Mesendoderm (in vitro differentiated cells): ENCODE results near the gene PARD3.

Experiments used
- DNase-seq: peaks from one replicate; pipeline ENCODE4 v3.0.0; 2013
- H2AK5ac ChIP-seq: 2 replicates; pipeline ENCODE4 v1.6.1; 2013; ENCODE audit warnings: low read length, inconsistent platforms
- H2BK120ac ChIP-seq: 2 replicates; pipeline ENCODE4 v1.6.1; 2013; ENCODE audit warnings: low read depth, mild to moderate bottlenecking, low read length, moderate library complexity, mixed read lengths
- H2BK15ac ChIP-seq: replicated peaks from 2 replicates; pipeline ENCODE4 v1.6.1; 2013; ENCODE audit warnings: low read depth, mild to moderate bottlenecking, moderate library complexity
- H2BK5ac ChIP-seq: 2 replicates; pipeline ENCODE4 v1.6.1; 2013; ENCODE audit warnings: low read length, inconsistent platforms
- H3K18ac ChIP-seq: 2 replicates; pipeline ENCODE4 v1.6.1; 2013; ENCODE audit warnings: mild to moderate bottlenecking, low read length, mixed read lengths
- H3K23ac ChIP-seq: one replicate; pipeline ENCODE4 v1.6.1; 2013; ENCODE audit warnings: low read length
- H3K27ac ChIP-seq: 2 replicates; pipeline ENCODE4 v1.5.1; 2013; ENCODE audit warnings: low read depth, mild to moderate bottlenecking, inconsistent platforms, low read length, moderate library complexity
- H3K27me3 ChIP-seq: 2 replicates; pipeline ENCODE4 v1.6.1; 2013; ENCODE audit warnings: low read length, control low read depth, mild to moderate bottlenecking, inconsistent platforms; ENCODE audit not compliant: insufficient read depth, poor library complexity
- H3K36me3 ChIP-seq: 2 replicates; pipeline ENCODE4 v1.6.1; 2013; ENCODE audit warnings: low read length, inconsistent platforms; ENCODE audit not compliant: control insufficient read depth, insufficient read depth
- H3K4ac ChIP-seq: one replicate; pipeline ENCODE4 v1.6.1; 2013; ENCODE audit warnings: low read depth, mild to moderate bottlenecking, low read length, moderate library complexity
- H3K4me1 ChIP-seq: 2 replicates; pipeline ENCODE4 v1.6.1; 2013; ENCODE audit warnings: low read depth, low read length, inconsistent platforms; ENCODE audit not compliant: control insufficient read depth
- H3K4me2 ChIP-seq: 2 replicates; pipeline ENCODE4 v1.6.1; 2013; ENCODE audit warnings: low read length
- H3K4me3 ChIP-seq: 2 replicates; pipeline ENCODE4 v1.5.1; 2013; ENCODE audit warnings: mild to moderate bottlenecking, low read length
- H3K56ac ChIP-seq: one replicate; pipeline ENCODE4 v1.6.1; 2013; ENCODE audit warnings: low read length
- H3K79me1 ChIP-seq: 2 replicates; pipeline ENCODE4 v1.6.1; 2013; ENCODE audit warnings: low read length, inconsistent platforms
- H3K79me2 ChIP-seq: 2 replicates; pipeline ENCODE4 v1.6.1; 2013; ENCODE audit warnings: mild to moderate bottlenecking, low read length; ENCODE audit not compliant: control insufficient read depth, insufficient read depth
- H3K9ac ChIP-seq: 2 replicates; pipeline ENCODE4 v1.6.1; 2013; ENCODE audit warnings: low read length, inconsistent platforms
- H4K5ac ChIP-seq: one replicate; pipeline ENCODE4 v1.6.1; 2013; ENCODE audit warnings: low read length
- H4K8ac ChIP-seq: one replicate; pipeline ENCODE4 v1.6.1; 2013; ENCODE audit warnings: low read depth, mild to moderate bottlenecking, control low read depth, low read length, moderate library complexity
- WGBS: extraction: QIAGEN DNeasy Blood & Tissue Kit; methylation state at CpG from one replicate; pipeline ENCODE4 v1.1.7; 2013; ENCODE audit warnings: low lambda C conversion rate, missing lambda C conversion rate; ENCODE audit not compliant: insufficient coverage; ENCODE audit errors: extremely low coverage; 5-methylcytosine and 5-hydroxymethylcytosine counted together

PARD3 gene

DNA sequence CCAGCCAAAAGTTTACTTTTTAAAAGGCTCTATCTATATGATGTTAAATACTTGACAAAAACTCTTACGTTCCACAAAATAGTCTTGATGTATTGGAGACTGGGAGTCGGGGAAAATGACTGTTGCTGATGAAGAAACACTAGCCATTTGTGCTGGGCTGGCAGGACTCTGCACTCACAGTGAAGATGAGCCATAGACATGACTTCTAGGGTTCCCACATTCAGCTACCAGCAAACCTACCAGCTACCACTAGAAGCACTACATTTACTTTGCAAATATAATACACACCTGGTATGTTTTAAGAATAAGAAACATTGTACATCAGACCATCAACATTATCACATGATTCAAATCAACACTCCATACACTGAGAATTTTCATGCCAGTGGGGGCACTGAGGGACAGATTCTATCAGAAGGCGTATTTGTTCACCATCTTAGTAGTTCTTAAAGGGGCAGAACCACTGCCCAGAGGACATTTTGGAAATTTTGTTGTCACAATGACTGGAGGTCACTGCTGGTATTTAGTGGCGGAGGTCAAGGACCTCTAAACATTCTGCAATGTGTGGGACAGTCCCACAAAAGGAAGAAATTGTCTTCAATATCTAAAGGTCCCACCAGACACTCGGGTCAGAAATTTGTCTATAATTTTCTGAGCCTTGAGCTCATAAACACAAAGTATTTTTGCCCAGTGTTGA is 52.3 kb downstream of the PARD3 start:
- no peak overlapping the region for H4K5ac ChIP-seq
- H3K79me2 ChIP-seq: peaks cover 62% of the 10 kb centered on the region
- no peak overlapping the region for H2BK120ac ChIP-seq
- no peak overlapping the region for H2BK5ac ChIP-seq
- H3K9ac ChIP-seq: no peak overlapping the region
- no peaks in the 10 kb centered on the region for H3K36me3 ChIP-seq
- no peaks in the 10 kb centered on the region for H3K27me3 ChIP-seq
- no peak for DNase-seq
- H2BK15ac ChIP-seq: no peak overlapping the region
- H2AK5ac ChIP-seq: no peak overlapping the region
- no peak overlapping the region for H3K56ac ChIP-seq
- H3K23ac ChIP-seq: no peak overlapping the region
- WGBS: no CpG with 5 or more reads among the region's 5 CpGs
- H3K27ac ChIP-seq: no peak overlapping the region
- peak overlapping the region; percentile 13 for H4K8ac ChIP-seq
- H3K4ac ChIP-seq: no peak overlapping the region
- H3K4me2 ChIP-seq: no peak overlapping the region
- H3K4me1 ChIP-seq: peaks cover 26% of the 10 kb centered on the region
- H3K18ac ChIP-seq: no peak overlapping the region
- peaks cover 23% of the 10 kb centered on the region for H3K79me1 ChIP-seq
- no peak overlapping the region for H3K4me3 ChIP-seq

DNA sequence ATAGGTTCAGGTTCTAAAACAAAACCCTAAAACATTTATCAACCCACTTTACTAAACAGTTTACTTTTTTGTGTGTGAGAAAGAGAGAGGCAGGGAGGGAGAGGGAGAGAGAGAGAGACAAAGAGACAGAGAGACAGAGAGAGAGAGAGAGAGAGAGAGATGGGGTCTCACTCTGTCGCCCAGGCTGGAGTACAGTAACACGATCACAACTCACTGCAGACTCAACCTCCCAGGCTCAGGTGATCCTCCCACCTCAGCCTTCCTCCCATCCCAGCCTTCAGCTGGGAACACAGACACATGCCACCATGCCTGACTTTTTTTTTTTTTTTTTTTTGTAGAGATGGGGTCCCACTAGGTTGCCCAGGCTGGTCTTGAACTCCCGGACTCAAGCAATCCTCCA is 52.9 kb downstream of the PARD3 start:
- no peak overlapping the region for H3K23ac ChIP-seq
- H3K79me2 ChIP-seq: peaks cover 67% of the 10 kb centered on the region
- H2BK5ac ChIP-seq: no peak overlapping the region
- WGBS: no CpG with 5 or more reads among the region's 3 CpGs
- no peak overlapping the region for H3K4ac ChIP-seq
- no peak overlapping the region for H3K18ac ChIP-seq
- no peak overlapping the region for H4K5ac ChIP-seq
- H3K27me3 ChIP-seq: no peaks in the 10 kb centered on the region
- no peak overlapping the region for H2AK5ac ChIP-seq
- no peak overlapping the region for H3K56ac ChIP-seq
- DNase-seq: no peak
- H3K27ac ChIP-seq: no peak overlapping the region
- H2BK15ac ChIP-seq: no peak overlapping the region
- no peak overlapping the region for H3K4me2 ChIP-seq
- H3K79me1 ChIP-seq: peaks cover 24% of the 10 kb centered on the region
- no peak overlapping the region for H2BK120ac ChIP-seq
- no peaks in the 10 kb centered on the region for H3K36me3 ChIP-seq
- H3K9ac ChIP-seq: no peak overlapping the region
- H4K8ac ChIP-seq: no peak overlapping the region
- H3K4me3 ChIP-seq: no peak overlapping the region
- H3K4me1 ChIP-seq: peaks cover 24% of the 10 kb centered on the region

- no peak overlapping the region for H2AK5ac ChIP-seq
- no peak overlapping the region for H4K5ac ChIP-seq
- H3K18ac ChIP-seq: no peak overlapping the region
Measured at GRCh38 chr10:34761453-34761852, 53.6 kb downstream of the PARD3 start.

GRCh38 chr10:34760606-34761005 is 54.5 kb downstream of the PARD3 start:
- Histone ChIP-seq H3K27ac (no peak overlapping the region), H4K8ac (no peak overlapping the region), H3K79me2 (peaks cover 62% of the 10 kb centered on the region), H3K79me1 (peaks cover 26% of the 10 kb centered on the region), H3K4me2 (no peak overlapping the region), H2BK15ac (no peak overlapping the region), H3K9ac (no peak overlapping the region), H3K4me1 (peaks cover 11% of the 10 kb centered on the region), H3K36me3 (no peaks in the 10 kb centered on the region), H3K23ac (no peak overlapping the region), H2BK5ac (no peak overlapping the region), H4K5ac (no peak overlapping the region), H2BK120ac (no peak overlapping the region), H3K18ac (no peak overlapping the region), H3K27me3 (no peaks in the 10 kb centered on the region), H2AK5ac (no peak overlapping the region), H3K4me3 (no peak overlapping the region), H3K56ac (no peak overlapping the region), H3K4ac (no peak overlapping the region)
- WGBS: no CpG with 5 or more reads among the region's 1 CpG
- peak; percentile 63 for DNase-seq

More at GRCh38 chr10:34761453-34761852, 53.6 kb downstream of the PARD3 start:
- Histone ChIP-seq H2BK120ac (no peak overlapping the region), H3K4me2 (no peak overlapping the region), H3K79me2 (peaks cover 64% of the 10 kb centered on the region), H3K27me3 (no peaks in the 10 kb centered on the region), H2BK15ac (no peak overlapping the region), H3K4me1 (peaks cover 17% of the 10 kb centered on the region), H3K23ac (no peak overlapping the region), H3K4ac (no peak overlapping the region), H3K36me3 (no peaks in the 10 kb centered on the region), H2BK5ac (no peak overlapping the region), H3K56ac (no peak overlapping the region), H3K27ac (no peak overlapping the region), H3K4me3 (no peak overlapping the region), H3K79me1 (peaks cover 23% of the 10 kb centered on the region), H3K9ac (no peak overlapping the region), H4K8ac (no peak overlapping the region)
- no peak for DNase-seq
- no CpG with 5 or more reads among the region's 1 CpG for WGBS

DNA sequence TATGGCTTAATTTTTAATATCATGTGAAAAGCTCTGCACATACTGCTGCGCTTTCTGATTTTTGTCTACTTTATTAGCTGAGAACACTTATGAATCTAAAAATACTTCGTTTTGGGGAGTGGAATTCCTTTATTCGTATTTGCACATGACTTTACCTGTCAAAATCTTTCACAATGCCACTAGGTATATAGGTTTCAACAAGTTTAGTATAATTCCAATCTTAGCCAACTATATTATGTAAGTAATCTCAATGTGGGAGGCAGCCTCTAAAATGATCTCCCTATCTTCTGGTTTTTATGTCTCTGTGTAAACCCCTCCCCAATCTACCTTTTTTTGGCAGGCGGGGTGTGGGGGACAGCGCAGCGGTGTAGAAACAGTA is 55.3 kb downstream of the PARD3 start:
- peaks cover 8% of the 10 kb centered on the region for H3K4me1 ChIP-seq
- H3K9ac ChIP-seq: no peak overlapping the region
- no peak overlapping the region for H2AK5ac ChIP-seq
- H3K79me2 ChIP-seq: peaks cover 55% of the 10 kb centered on the region
- H2BK15ac ChIP-seq: no peak overlapping the region
- DNase-seq: no peak
- H3K56ac ChIP-seq: no peak overlapping the region
- H3K4ac ChIP-seq: no peak overlapping the region
- H2BK5ac ChIP-seq: no peak overlapping the region
- H3K18ac ChIP-seq: no peak overlapping the region
- no peaks in the 10 kb centered on the region for H3K36me3 ChIP-seq
- no CpG with 5 or more reads among the region's 6 CpGs for WGBS
- no peak overlapping the region for H3K23ac ChIP-seq
- peaks cover 26% of the 10 kb centered on the region for H3K79me1 ChIP-seq
- H3K4me2 ChIP-seq: no peak overlapping the region
- no peak overlapping the region for H2BK120ac ChIP-seq
- no peak overlapping the region for H3K27ac ChIP-seq
- H3K4me3 ChIP-seq: no peak overlapping the region
- no peak overlapping the region for H4K5ac ChIP-seq
- H3K27me3 ChIP-seq: no peaks in the 10 kb centered on the region
- no peak overlapping the region for H4K8ac ChIP-seq
